ENCODE results near the gene MBLAC2. TPM values are rescaled to one million over a fixed set of nuclear protein-coding genes. Genes with fewer than 3 reads are reported as not detected.

The MBLAC2 gene
- total and polyA plus RNA-seq, 2 experiments from 2014 or later: 4.8 to 5.6 TPM

DNA sequence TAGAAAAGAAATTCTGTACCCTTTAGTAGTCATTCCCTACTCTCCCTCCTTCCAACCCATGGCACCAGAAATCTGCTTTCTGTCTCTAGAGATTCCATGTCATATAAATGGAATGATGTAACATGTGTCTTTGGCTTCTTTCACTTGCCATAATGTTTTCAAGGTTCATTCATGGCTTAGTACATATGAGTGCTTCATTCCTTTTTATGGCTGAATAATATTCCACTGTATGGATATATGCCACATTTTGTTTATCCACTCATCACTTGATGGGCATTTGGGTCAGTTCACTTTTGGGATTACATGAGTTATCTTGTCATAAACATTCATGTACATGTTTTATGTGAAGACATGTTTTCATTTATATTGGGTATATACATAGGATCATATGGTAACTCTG, 19.5 kb upstream of the MBLAC2 start:
- no peaks in the 10 kb centered on the region for H3K79me2 ChIP-seq (ENCODE audit: insufficient read depth)

DNA sequence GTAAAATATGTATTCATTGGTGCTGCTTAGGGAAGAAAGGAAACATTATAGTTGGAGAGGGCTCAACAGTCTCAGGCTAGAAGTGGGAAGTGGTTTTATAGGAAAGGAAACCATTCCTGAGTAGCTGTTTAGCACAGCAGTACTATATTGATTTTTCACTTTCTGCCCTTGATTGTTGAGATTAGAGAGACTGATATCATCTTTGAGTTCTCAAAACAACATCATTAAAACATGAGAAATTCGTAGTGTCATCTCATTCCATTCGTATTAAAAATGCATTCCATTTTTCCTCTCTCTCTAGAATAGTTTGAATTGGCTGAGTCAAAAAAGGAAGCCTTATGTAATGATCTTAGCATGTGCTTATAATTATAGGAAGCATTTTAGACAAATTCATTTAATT, 14.2 kb upstream of the MBLAC2 start:
- Histone ChIP-seq H3K27me3 (replicated peaks; ENCODE audit: insufficient read depth) (no peaks in the 10 kb centered on the region), H3K79me2 (ENCODE audit: insufficient read depth) (no peaks in the 10 kb centered on the region), H3K27ac (peak overlapping the region; percentile 51), H3K9me3 (ENCODE audit: low read depth) (no peaks in the 10 kb centered on the region), H3K9me2 (ENCODE audit: insufficient read depth) (no peaks in the 10 kb centered on the region), H3K4me1 (ENCODE audit: insufficient read depth) (peaks cover 14% of the 10 kb centered on the region), H3F3A (ENCODE audit: insufficient read depth) (peaks cover 7% of the 10 kb centered on the region; the same call in 1 of the 2 replicates), H3K4me3 (peak overlapping the region; percentile 50), H2AFZ (0 out of 2 replicates have a peak overlapping the region, but pooled peaks have one; percentile 34), H3K4me2 (ENCODE audit: unreplicated experiment) (peak overlapping the region; percentile 49), H3K36me3 (ENCODE audit: low read depth) (no peaks in the 10 kb centered on the region), H4K20me1 (ENCODE audit: insufficient read depth) (no peaks in the 10 kb centered on the region), H3K9ac (peak overlapping the region; percentile 22; the same call in 1 of the 2 replicates)
- TF ChIP-seq EZH2 (IDR thresholded peaks at IDR 0.05; ENCODE audit: insufficient read depth, poor library complexity, severe bottlenecking): no peak
- no peak for TF ChIP-seq EZH2phosphoT487 (IDR thresholded peaks at IDR 0.05; ENCODE audit: insufficient read depth, low read depth)
- 0 to 2% methylated on average over 2 of the region's 2 CpGs for WGBS, 2 experiments (ENCODE audit: low coverage in 1 of 2, low lambda C conversion rate in 2 of 2, missing lambda C conversion rate in 2 of 2)
- DNase-seq: peak; percentile 79
- in situ Hi-C loops (cut with MboI): no loop called here

More for the DNA sequence above, 19.5 kb upstream of the MBLAC2 start:
- Histone ChIP-seq H3K4me2 (ENCODE audit: unreplicated experiment) (no peak overlapping the region), H3K9me2 (ENCODE audit: insufficient read depth) (no peaks in the 10 kb centered on the region), H3K27ac (no peak overlapping the region), H3K27me3 (replicated peaks; ENCODE audit: insufficient read depth) (no peaks in the 10 kb centered on the region), H4K20me1 (ENCODE audit: insufficient read depth) (no peaks in the 10 kb centered on the region), H3K4me3 (no peak overlapping the region), H3F3A (ENCODE audit: insufficient read depth) (no peaks in the 10 kb centered on the region), H3K4me1 (ENCODE audit: insufficient read depth) (0 out of 2 replicates have a peak, but pooled peaks cover 7% of the 10 kb centered on the region), H2AFZ (no peak overlapping the region), H3K9me3 (ENCODE audit: low read depth) (no peaks in the 10 kb centered on the region), H3K9ac (no peak overlapping the region), H3K36me3 (ENCODE audit: low read depth) (no peaks in the 10 kb centered on the region)
- DNase-seq: no peak
- in situ Hi-C loops (cut with MboI): no loop called here
- TF ChIP-seq EZH2 (IDR thresholded peaks at IDR 0.05; ENCODE audit: insufficient read depth, poor library complexity, severe bottlenecking) (no peak), EZH2phosphoT487 (IDR thresholded peaks at IDR 0.05; ENCODE audit: insufficient read depth, low read depth) (no peak)

DNA sequence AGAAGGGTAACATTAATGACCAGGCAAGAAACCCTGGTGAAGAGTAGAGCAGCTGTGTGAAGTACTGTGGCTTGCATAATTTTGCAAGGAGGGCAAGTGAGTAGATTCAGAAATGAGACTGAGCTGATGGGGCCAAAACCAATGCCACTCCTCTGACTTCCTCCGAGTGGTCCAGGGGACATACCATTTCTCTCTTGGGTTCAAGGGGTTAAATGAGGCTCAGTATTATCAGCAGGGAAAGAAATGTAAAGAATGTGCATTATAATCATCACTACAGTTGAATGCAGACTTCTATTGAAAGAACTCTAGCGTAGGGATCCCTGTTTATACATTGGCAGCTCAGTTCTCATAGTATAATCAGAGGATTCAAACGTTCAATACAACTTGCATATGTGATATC, 10.0 kb upstream of the MBLAC2 start:
- Histone ChIP-seq H3K9ac (no peak overlapping the region), H3K27ac (no peak overlapping the region), H4K20me1 (ENCODE audit: insufficient read depth) (no peaks in the 10 kb centered on the region), H3K36me3 (ENCODE audit: low read depth) (no peaks in the 10 kb centered on the region), H3K4me2 (ENCODE audit: unreplicated experiment) (no peak overlapping the region), H3K9me3 (ENCODE audit: low read depth) (no peaks in the 10 kb centered on the region), H3K79me2 (ENCODE audit: insufficient read depth) (no peaks in the 10 kb centered on the region), H3F3A (ENCODE audit: insufficient read depth) (peaks cover 15% of the 10 kb centered on the region), H3K9me2 (ENCODE audit: insufficient read depth) (no peaks in the 10 kb centered on the region), H3K27me3 (replicated peaks; ENCODE audit: insufficient read depth) (no peaks in the 10 kb centered on the region), H2AFZ (no peak overlapping the region), H3K4me1 (ENCODE audit: insufficient read depth) (peaks cover 22% of the 10 kb centered on the region), H3K4me3 (no peak overlapping the region)
- 79 to 81% methylated on average over 3 of the region's 3 CpGs for WGBS, 2 experiments (ENCODE audit: low coverage in 1 of 2, low lambda C conversion rate in 2 of 2, missing lambda C conversion rate in 2 of 2)
- no peak for DNase-seq
- in situ Hi-C loops (cut with MboI): no loop called here
- no peak for TF ChIP-seq EZH2phosphoT487 (IDR thresholded peaks at IDR 0.05; ENCODE audit: insufficient read depth, low read depth)
- no peak for TF ChIP-seq EZH2 (IDR thresholded peaks at IDR 0.05; ENCODE audit: insufficient read depth, poor library complexity, severe bottlenecking)

DNA sequence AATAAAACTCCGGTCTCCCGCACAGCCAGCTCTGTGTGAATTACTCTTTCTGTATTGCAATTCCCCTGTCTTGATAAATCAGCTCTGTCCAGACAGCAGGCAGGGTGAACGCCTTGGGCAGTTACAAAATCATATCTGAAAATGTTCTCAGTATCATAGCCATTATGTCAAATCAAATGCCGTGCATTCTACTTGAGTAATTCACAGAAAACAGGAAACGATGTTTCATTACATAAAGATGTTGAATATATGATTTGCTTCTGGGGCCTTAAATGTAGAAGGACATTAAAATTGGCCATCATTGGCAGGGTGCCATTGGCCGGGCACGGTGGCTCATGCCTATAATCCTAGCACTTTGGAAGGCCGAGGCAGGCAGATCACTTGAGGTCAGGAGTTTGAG, 8.6 kb upstream of the MBLAC2 start:
- WGBS, 2 experiments (ENCODE audit: low coverage in 1 of 2, low lambda C conversion rate in 2 of 2, missing lambda C conversion rate in 2 of 2): 95 to 97% methylated on average over 8 of the region's 8 CpGs

DNA sequence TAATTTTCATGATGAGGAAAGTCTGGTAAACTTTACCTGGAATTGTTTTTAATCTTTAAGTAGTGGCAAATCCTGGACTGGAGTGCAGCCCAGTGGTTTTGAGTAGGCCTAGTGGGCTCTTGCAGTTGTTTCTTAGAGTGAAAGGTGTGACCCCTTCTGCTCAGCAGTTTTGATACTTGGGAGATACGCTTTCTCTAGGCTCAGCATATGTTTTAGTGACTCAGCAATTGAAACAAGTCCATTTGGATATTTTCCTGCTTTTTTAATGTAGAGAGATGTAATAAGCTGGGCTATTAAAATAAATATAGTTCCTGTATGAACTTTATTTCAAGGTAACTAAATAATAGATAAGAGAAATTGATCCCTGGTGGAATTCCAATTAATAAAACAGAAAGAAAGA, 6.1 kb upstream of the MBLAC2 start:
- Histone ChIP-seq H3K4me2 (ENCODE audit: unreplicated experiment) (no peak overlapping the region), H3K4me3 (no peak overlapping the region), H4K20me1 (ENCODE audit: insufficient read depth) (no peaks in the 10 kb centered on the region), H2AFZ (no peak overlapping the region), H3K9me2 (ENCODE audit: insufficient read depth) (no peaks in the 10 kb centered on the region), H3K27ac (no peak overlapping the region), H3K36me3 (ENCODE audit: low read depth) (no peaks in the 10 kb centered on the region), H3K79me2 (ENCODE audit: insufficient read depth) (no peaks in the 10 kb centered on the region), H3K9ac (no peak overlapping the region), H3K27me3 (replicated peaks; ENCODE audit: insufficient read depth) (no peaks in the 10 kb centered on the region), H3K4me1 (ENCODE audit: insufficient read depth) (peaks cover 12% of the 10 kb centered on the region; the same call in 1 of the 2 replicates), H3F3A (ENCODE audit: insufficient read depth) (peaks cover 13% of the 10 kb centered on the region), H3K9me3 (ENCODE audit: low read depth) (no peaks in the 10 kb centered on the region)
- TF ChIP-seq EZH2 (IDR thresholded peaks at IDR 0.05; ENCODE audit: insufficient read depth, poor library complexity, severe bottlenecking): no peak
- TF ChIP-seq EZH2phosphoT487 (IDR thresholded peaks at IDR 0.05; ENCODE audit: insufficient read depth, low read depth): no peak
- WGBS, 2 experiments (ENCODE audit: low coverage in 1 of 2, low lambda C conversion rate in 2 of 2, missing lambda C conversion rate in 2 of 2): 95 to 100% methylated on average over 1 of the region's 1 CpG
- DNase-seq: no peak
- in situ Hi-C loops (cut with MboI): no loop called here

More for the DNA sequence above, 8.6 kb upstream of the MBLAC2 start:
- no peaks in the 10 kb centered on the region for H3K79me2 ChIP-seq (ENCODE audit: insufficient read depth)
- H3K4me3 ChIP-seq: no peak overlapping the region
- no peaks in the 10 kb centered on the region for H3K9me2 ChIP-seq (ENCODE audit: insufficient read depth)
- peaks cover 13% of the 10 kb centered on the region for H3F3A ChIP-seq (ENCODE audit: insufficient read depth)
- no peak overlapping the region for H2AFZ ChIP-seq
- peaks cover 12% of the 10 kb centered on the region; the same call in 1 of the 2 replicates for H3K4me1 ChIP-seq (ENCODE audit: insufficient read depth)
- H3K4me2 ChIP-seq (ENCODE audit: unreplicated experiment): no peak overlapping the region
- H3K9ac ChIP-seq: no peak overlapping the region
- H3K27ac ChIP-seq: no peak overlapping the region
- H3K36me3 ChIP-seq (ENCODE audit: low read depth): no peaks in the 10 kb centered on the region
- no peaks in the 10 kb centered on the region for H4K20me1 ChIP-seq (ENCODE audit: insufficient read depth)
- TF ChIP-seq EZH2 (IDR thresholded peaks at IDR 0.05; ENCODE audit: insufficient read depth, poor library complexity, severe bottlenecking) (no peak), EZH2phosphoT487 (IDR thresholded peaks at IDR 0.05; ENCODE audit: insufficient read depth, low read depth) (no peak)
- H3K9me3 ChIP-seq (ENCODE audit: low read depth): no peaks in the 10 kb centered on the region
- H3K27me3 ChIP-seq (replicated peaks; ENCODE audit: insufficient read depth): no peaks in the 10 kb centered on the region
- in situ Hi-C loops (cut with MboI): no loop called here
- DNase-seq: no peak
